Hematopoietic multipotent progenitor cell treated with erythropoietin and hydrocortisone succinate and interleukin-3 and kit ligand, for 6 days (in vitro differentiated cells): ENCODE data around the gene NAV3.
"Not testable (repeated sequence)": the region's sequence is repeated elsewhere in the genome, so short reads cannot be mapped to it uniquely, and the experiment has no call there.

ENCODE experiments used
- DNase-seq: peaks from one replicate; pipeline ENCODE4 v3.0.0-alpha.2; 2015

The NAV3 gene

GRCh38 chr12:78194448-78194847, 363.8 kb downstream of the NAV3 start:
- no peak for DNase-seq

- DNase-seq = no peak
Observed at GRCh38 chr12:78198896-78199295, 368.2 kb downstream of the NAV3 start.

- no peak for DNase-seq
Observed at GRCh38 chr12:78199926-78200325, 369.2 kb downstream of the NAV3 start.

- no peak for DNase-seq
Observed at GRCh38 chr12:78204926-78205325, 374.2 kb downstream of the NAV3 start.

- no peak for DNase-seq
Observed at GRCh38 chr12:78208092-78208491, 377.4 kb downstream of the NAV3 start.

- no peak for DNase-seq
Observed at GRCh38 chr12:78209846-78210505, 379.3 kb downstream of the NAV3 start.

GRCh38 chr12:78210506-78210860, 379.8 kb downstream of the NAV3 start:
- DNase-seq = no peak

GRCh38 chr12:78210894-78211302, 380.2 kb downstream of the NAV3 start:
- no peak for DNase-seq

- no peak for DNase-seq
Observed at GRCh38 chr12:78220811-78221210, 390.1 kb downstream of the NAV3 start.

- no peak for DNase-seq
Observed at GRCh38 chr12:78224154-78224553, 393.5 kb downstream of the NAV3 start.

GRCh38 chr12:78226763-78227162, 396.1 kb downstream of the NAV3 start:
- no peak for DNase-seq

GRCh38 chr12:78229591-78230101, 399.0 kb downstream of the NAV3 start:
- peak; percentile 55 for DNase-seq

- DNase-seq = no peak
Observed at GRCh38 chr12:78232756-78233155, 402.1 kb downstream of the NAV3 start.

GRCh38 chr12:78236264-78236663, 405.6 kb downstream of the NAV3 start:
- DNase-seq = no peak

GRCh38 chr12:78239544-78239943, 408.9 kb downstream of the NAV3 start:
- no peak for DNase-seq

GRCh38 chr12:78240827-78241226, 410.1 kb downstream of the NAV3 start:
- no peak for DNase-seq

- no peak for DNase-seq
Observed at GRCh38 chr12:78241446-78241845, 410.8 kb downstream of the NAV3 start.

- DNase-seq = no peak
Observed at GRCh38 chr12:78244916-78245507, 414.3 kb downstream of the NAV3 start.

GRCh38 chr12:78248321-78248720, 417.6 kb downstream of the NAV3 start:
- no peak for DNase-seq

GRCh38 chr12:78249578-78249977, 418.9 kb downstream of the NAV3 start:
- DNase-seq = no peak

GRCh38 chr12:78257662-78258061, 427.0 kb downstream of the NAV3 start:
- DNase-seq = not testable (repeated sequence)

GRCh38 chr12:78260976-78261375, 430.3 kb downstream of the NAV3 start:
- DNase-seq = no peak

- DNase-seq = no peak
Observed at GRCh38 chr12:78261901-78262300, 431.2 kb downstream of the NAV3 start.
